GM18868 (cell line): ENCODE results near the gene ANKRD40CL.
"Not testable (repeated sequence)": the region's sequence is repeated elsewhere in the genome, so short reads cannot be mapped to it uniquely, and the experiment has no call there.

Experiments
- ATAC-seq: cut with Tn5 transposase; IDR thresholded peaks from one replicate; pipeline ENCODE4 v1.9.1; 2021; ENCODE audit warnings: mild to moderate bottlenecking, moderate library complexity; ENCODE audit not compliant: unreplicated experiment

The ANKRD40CL gene

GRCh38 chr17:50767446-50767845 lies at the start of gene ANKRD40CL:
TSS of gene ANKRD40CL (minus strand) at chr17:50767518. CDS start at chr17:50766913, 605 bp downstream.
- ATAC-seq: no peak

- no peak for ATAC-seq
Measured at GRCh38 chr17:50816271-50816670, 49.0 kb upstream of the ANKRD40CL start.

- no peak for ATAC-seq
Measured at GRCh38 chr17:50815400-50815799, 48.1 kb upstream of the ANKRD40CL start.

- ATAC-seq: no peak
Measured at GRCh38 chr17:50813583-50813982, 46.3 kb upstream of the ANKRD40CL start.

- ATAC-seq: no peak
Measured at GRCh38 chr17:50808888-50809287, 41.6 kb upstream of the ANKRD40CL start.

- no peak for ATAC-seq
Measured at GRCh38 chr17:50808413-50808812, 41.1 kb upstream of the ANKRD40CL start.

- no peak for ATAC-seq
Measured at GRCh38 chr17:50807675-50808074, 40.4 kb upstream of the ANKRD40CL start.

GRCh38 chr17:50807009-50807408 lies 39.7 kb upstream of the ANKRD40CL start:
- no peak for ATAC-seq

- no peak for ATAC-seq
Measured at GRCh38 chr17:50806141-50806643, 38.9 kb upstream of the ANKRD40CL start.

- ATAC-seq: no peak
Measured at GRCh38 chr17:50805486-50805885, 38.2 kb upstream of the ANKRD40CL start.

GRCh38 chr17:50804749-50805475 lies 37.6 kb upstream of the ANKRD40CL start:
- not testable (repeated sequence) for ATAC-seq

- no peak for ATAC-seq
Measured at GRCh38 chr17:50803676-50804075, 36.4 kb upstream of the ANKRD40CL start.

- ATAC-seq: no peak
Measured at GRCh38 chr17:50802609-50803571, 35.6 kb upstream of the ANKRD40CL start.

- ATAC-seq: no peak
Measured at GRCh38 chr17:50800196-50800700, 32.9 kb upstream of the ANKRD40CL start.

GRCh38 chr17:50799582-50799981 lies 32.3 kb upstream of the ANKRD40CL start:
- ATAC-seq: no peak

GRCh38 chr17:50798424-50799288 lies 31.3 kb upstream of the ANKRD40CL start:
- no peak for ATAC-seq

GRCh38 chr17:50797135-50797810 lies 30.0 kb upstream of the ANKRD40CL start:
- no peak for ATAC-seq

- ATAC-seq: no peak
Measured at GRCh38 chr17:50794361-50794760, 27.0 kb upstream of the ANKRD40CL start.

- ATAC-seq: no peak
Measured at GRCh38 chr17:50793007-50793406, 25.7 kb upstream of the ANKRD40CL start.

- no peak for ATAC-seq
Measured at GRCh38 chr17:50792132-50792531, 24.8 kb upstream of the ANKRD40CL start.
